AG04450 (cell line): Measurements from ENCODE around the gene IL36A. TPM values are rescaled to one million over a fixed set of nuclear protein-coding genes. Genes with fewer than 3 reads are reported as not detected.

Experiments used
- CTCF ChIA-PET: fragments of 300-600, 350-600 bp; formaldehyde crosslinking; extraction: SDS; loops from one replicate; lab custom pipeline; 2022; ENCODE audit warnings: antibody characterized with exemption, inconsistent platforms; lab: Charles Lee
- POLR2A ChIA-PET: fragments of 350-600 bp; formaldehyde crosslinking; extraction: SDS; loops from one replicate; lab custom pipeline; 2021; ENCODE audit warnings: antibody characterized with exemption, inconsistent platforms; lab: Yijun Ruan, JAX
- DNase-seq: peaks from one replicate; pipeline ENCODE4 v3.0.0-alpha.2; 2011; ENCODE audit warnings: low read depth, low spot score
- H3K27ac ChIP-seq: one replicate; pipeline ENCODE4 v1.5.1; 2012; ENCODE audit warnings: low read depth, low read length, control low read depth
- H3K27me3 ChIP-seq: one replicate; pipeline ENCODE4 v1.6.0; 2012; ENCODE audit warnings: low read length; ENCODE audit not compliant: control insufficient read depth, insufficient read depth
- H3K4me3 ChIP-seq: 2 replicates; pipeline ENCODE4 v1.5.1; 2011; ENCODE audit warnings: mild to moderate bottlenecking, low read depth, low read length, control low read depth
- H3K9me3 ChIP-seq: 2 replicates; pipeline ENCODE4 v1.5.1; 2012; ENCODE audit warnings: low read length; ENCODE audit not compliant: control insufficient read depth, insufficient read depth
- polyA plus RNA-seq: library from polyadenylated mRNA; depleted of rRNA; stranded (reverse); fragments of >200 nt; gene quantifications from 2 replicates; pipeline ENCODE4 v1.2.3, GENCODE V29; 2011
- TF ChIP-seq, protein P1 (sequence below): IDR thresholded peaks from 2 replicates; pipeline ENCODE4 v1.5.1; 2011; ENCODE audit warnings: low read depth, low read length, control low read depth, inconsistent platforms

The IL36A gene
- polyA plus RNA-seq, 1 experiment = not detected

DNA sequence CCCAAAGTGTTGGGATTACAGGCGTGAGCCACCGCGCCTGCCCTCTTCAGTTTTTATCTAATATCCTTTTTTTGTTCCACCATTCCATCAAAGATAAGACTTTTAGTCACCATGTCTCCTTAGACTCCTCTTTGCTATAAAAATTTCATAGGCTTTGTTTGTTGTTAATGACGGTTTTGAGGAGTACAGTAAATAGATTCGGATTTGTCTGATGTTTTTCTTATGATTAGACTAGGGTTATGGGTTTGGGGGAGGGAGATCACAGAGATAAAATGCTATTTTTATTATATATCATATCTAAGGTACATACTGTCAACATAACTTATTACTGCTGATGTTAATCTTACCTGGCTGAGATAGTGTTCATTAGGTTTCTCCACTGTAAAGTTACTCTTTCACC is 41.2 kb downstream of the IL36A start:
- ChIA-PET POLR2A (no interaction called here), CTCF (no interaction called here)
- Histone ChIP-seq H3K9me3 (peaks cover 4% of the 10 kb centered on the region; the same call in 1 of the 2 replicates), H3K4me3 (no peak overlapping the region), H3K27ac (no peak overlapping the region), H3K27me3 (no peaks in the 10 kb centered on the region)
- DNase-seq = no peak
- TF ChIP-seq, protein P1, sequence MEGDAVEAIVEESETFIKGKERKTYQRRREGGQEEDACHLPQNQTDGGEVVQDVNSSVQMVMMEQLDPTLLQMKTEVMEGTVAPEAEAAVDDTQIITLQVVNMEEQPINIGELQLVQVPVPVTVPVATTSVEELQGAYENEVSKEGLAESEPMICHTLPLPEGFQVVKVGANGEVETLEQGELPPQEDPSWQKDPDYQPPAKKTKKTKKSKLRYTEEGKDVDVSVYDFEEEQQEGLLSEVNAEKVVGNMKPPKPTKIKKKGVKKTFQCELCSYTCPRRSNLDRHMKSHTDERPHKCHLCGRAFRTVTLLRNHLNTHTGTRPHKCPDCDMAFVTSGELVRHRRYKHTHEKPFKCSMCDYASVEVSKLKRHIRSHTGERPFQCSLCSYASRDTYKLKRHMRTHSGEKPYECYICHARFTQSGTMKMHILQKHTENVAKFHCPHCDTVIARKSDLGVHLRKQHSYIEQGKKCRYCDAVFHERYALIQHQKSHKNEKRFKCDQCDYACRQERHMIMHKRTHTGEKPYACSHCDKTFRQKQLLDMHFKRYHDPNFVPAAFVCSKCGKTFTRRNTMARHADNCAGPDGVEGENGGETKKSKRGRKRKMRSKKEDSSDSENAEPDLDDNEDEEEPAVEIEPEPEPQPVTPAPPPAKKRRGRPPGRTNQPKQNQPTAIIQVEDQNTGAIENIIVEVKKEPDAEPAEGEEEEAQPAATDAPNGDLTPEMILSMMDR = no peak

DNA sequence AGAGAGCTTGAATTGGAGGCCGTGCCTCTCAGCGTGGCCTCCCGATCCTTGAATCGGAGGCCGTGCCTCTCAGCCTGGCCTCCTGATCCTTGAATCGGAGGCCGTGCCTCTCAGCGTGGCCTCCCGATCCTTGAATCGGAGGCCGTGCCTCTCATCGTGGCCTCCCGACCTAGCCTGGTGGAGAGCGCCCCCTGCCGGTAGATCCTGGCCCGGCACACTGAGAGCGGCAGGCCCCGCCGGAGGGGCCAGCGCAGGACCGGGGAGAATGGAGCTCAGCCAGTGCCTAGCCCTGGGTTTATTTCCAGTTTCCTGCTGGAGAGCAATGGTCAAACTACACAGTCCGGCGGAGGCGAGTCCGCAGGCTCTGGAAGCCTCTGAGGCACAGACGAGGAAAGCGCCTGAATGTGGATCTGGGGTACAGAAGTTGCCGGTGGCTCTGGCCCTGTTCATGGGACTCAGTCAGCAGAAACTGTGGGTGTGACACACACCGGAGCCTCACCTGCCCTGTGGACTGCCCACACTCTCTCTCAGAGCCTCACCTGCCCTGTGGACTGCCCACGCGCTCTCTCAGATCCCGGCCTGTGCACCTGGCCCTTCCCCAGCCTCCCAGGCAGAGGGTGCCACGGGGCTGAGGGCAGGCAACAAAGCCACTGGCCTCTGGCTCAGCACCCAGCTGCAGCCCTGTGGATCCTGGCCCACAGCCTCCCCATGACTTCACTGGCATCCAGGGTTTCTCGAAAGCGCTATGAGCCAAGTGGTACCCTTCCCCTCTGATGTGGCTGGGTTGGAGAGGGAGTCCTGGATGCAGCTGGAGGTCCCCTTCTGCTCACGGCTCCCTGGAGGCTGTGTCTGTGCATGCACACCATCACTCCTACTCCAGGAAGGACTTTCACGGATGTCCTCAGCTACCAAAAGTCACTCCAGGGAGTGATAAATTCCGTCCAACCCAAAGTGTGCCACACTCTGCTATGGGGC is 45.9 kb downstream of the IL36A start:
- H3K27me3 ChIP-seq = no peaks in the 10 kb centered on the region
- H3K4me3 ChIP-seq = no peak overlapping the region
- TF ChIP-seq, protein P1 = no peak
- ChIA-PET POLR2A (no interaction called here), CTCF (interaction anchor here (0.7 kb wide), 1 partner anchor 17 kb away, joined by 3 read pairs; no protein-coding TSS in a partner anchor)
- DNase-seq = no peak
- no peak overlapping the region for H3K27ac ChIP-seq
- peaks cover 4% of the 10 kb centered on the region for H3K9me3 ChIP-seq

DNA sequence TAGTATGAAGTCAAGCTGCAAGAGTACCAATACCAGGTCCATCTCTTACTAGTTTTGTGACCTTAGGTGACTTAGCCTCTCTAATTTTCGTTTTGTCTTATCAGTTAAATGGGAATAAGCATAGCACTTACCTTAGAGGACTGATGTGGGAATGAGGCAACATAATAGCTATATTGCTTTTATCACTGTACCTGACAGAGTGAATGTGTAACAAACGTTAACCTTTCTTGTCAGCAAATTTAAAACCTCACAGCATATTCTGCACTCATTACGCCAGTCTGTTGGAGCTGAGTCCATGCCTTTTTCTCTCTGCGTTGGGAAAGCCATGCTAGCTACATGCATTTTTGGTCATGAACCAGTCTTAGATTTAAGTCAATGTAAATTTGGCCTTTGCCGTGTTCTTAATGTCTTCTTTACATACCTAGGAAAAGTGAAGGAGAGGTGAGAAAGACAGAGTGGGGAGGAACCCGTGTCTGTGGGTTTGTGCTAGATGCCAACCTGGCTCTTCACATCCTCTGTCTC is 47.2 kb downstream of the IL36A start, which contains the start of gene IL36B:
IL36B (minus strand) TSS at position 472 of the 522 bp plus-strand sequence.
- H3K9me3 ChIP-seq = peaks cover 4% of the 10 kb centered on the region

DNA sequence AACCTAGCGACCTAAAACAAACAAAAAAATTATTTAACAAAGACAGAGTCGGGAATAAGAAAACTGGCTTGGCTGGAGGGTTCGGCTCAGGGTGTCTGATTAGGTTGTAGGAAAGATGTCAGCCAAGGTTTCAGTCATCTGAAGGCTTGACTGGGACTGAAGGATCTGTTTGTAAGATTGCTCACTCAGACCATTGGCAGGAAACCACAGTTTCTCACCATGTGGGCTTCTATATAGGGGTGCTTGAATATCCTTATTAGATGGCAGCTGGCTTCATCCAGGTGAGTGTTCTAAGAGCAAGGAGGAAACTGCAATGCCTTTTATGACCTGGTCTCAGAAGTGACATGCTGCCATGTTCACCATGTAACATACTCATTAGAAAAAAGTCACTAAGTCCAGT is 48.4 kb downstream of the IL36A start:
- ChIA-PET POLR2A (no interaction called here), CTCF (no interaction called here)
- H3K27ac ChIP-seq = no peak overlapping the region
- H3K27me3 ChIP-seq = no peaks in the 10 kb centered on the region
- H3K4me3 ChIP-seq = no peak overlapping the region
- H3K9me3 ChIP-seq = peaks cover 4% of the 10 kb centered on the region
- no peak for DNase-seq
- TF ChIP-seq, protein P1 = no peak

More for the DNA sequence above, 47.2 kb downstream of the IL36A start, which contains the start of gene IL36B:
- H3K4me3 ChIP-seq = no peak within 1 kb of the TSS
- H3K27ac ChIP-seq = no peak within 1 kb of the TSS
- DNase-seq = no peak
- TF ChIP-seq, protein P1 = no peak
- ChIA-PET POLR2A (no interaction called here), CTCF (no interaction called here)
- H3K27me3 ChIP-seq = no peaks in the 10 kb centered on the region

DNA sequence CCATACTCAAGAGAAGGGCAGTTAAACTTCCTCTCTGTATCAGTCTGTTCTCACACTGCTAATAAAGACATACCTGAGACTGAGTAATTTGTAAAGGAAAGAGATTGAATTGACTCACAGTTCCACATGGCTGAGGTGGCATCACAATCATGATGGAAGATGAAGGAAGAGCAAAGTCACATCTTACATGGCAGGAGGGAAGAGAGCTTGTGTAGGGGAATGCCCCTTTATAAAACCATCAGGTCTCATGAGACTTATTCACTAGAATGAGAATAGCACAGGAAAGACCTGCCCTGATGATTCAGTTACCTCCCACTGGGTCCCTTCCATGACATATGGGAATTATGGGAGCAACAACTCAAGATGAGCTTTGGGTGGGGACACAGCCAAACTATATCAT is 48.8 kb downstream of the IL36A start:
- TF ChIP-seq, protein P1 = no peak
- CTCF ChIA-PET = no interaction called here
- Histone ChIP-seq H3K4me3 (no peak overlapping the region), H3K27me3 (no peaks in the 10 kb centered on the region), H3K27ac (no peak overlapping the region), H3K9me3 (peaks cover 4% of the 10 kb centered on the region)
- no peak for DNase-seq
- POLR2A ChIA-PET = no interaction called here
